SK-MEL-5 (cell line): ENCODE results near the gene OTOF. TPM values are rescaled to one million over a fixed set of nuclear protein-coding genes. Genes with fewer than 3 reads are reported as not detected.

Source experiments
- DNase-seq: peaks from one replicate; pipeline ENCODE4 v3.0.0-alpha.2; 2016; ENCODE audit warnings: low read depth, low spot score
- in situ Hi-C: cut with HindIII; loops from 2 replicates; pipeline ENCODE4 v1.10.0; 2016; ENCODE audit warnings: low sequenced_read_pairs, high pct_unique_total_duplicates, low pct_unique_long_range_greater_than_20kb
- total RNA-seq: library from RNA; depleted of rRNA; stranded (reverse); fragments of >200 nt; shearing (Covaris generic); gene quantifications from 2 replicates; pipeline ENCODE4 v1.2.3, GENCODE V29; 2014

The OTOF gene
- total RNA-seq, 1 experiment from 2014 or later: not detected

DNA sequence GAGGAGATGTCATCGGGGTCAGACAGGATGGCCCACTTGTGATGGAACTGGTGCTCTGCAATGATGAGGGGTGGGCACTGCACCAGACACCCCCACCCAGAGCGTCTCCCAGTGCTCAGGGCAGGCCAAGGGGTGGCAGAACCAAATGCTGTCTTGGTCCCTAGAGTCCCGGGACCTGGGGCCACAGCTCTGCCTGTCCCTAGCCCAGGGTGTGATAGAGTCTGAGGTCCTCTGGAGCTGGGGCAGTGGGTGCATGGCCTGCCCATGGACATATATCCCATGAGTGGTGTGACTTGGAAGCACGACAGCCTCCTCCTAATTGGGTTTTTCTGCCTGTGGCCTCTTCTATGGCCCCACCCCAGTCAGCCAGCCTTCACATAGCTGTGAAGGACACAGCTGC, 6.7 kb upstream of the OTOF start:
- DNase-seq: no peak
- in situ Hi-C loops: no loop called here

DNA sequence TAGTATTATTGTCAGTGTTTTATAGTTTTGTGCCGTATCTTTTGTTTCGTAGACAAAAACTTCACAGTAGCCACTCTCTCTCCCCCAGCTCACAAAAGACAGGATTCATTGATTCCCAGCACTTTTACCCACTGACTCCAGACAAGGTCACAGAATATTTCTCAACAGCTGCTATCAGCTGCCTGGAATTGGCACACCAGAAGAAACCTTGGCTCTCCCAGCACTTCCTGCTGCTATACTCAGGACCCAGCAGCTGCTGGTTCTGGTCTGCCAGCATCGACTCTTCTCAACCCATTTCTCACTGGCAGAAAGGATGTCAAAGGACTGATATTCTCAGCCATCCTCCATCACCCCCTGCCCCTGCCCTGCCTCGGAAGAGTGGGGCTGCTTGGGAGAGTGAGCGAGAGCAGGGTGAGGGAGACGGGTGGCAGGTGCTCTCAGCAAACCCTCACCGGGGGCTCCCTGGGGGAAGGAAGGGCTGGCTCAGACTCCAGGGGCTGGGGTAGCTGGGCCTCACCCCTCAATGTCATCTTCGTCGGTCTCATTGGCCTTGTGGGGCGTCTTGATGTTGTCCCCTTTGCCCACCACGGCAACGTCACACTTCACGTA, 6.1 kb upstream of the OTOF start:
- in situ Hi-C loops: no loop called here

DNA sequence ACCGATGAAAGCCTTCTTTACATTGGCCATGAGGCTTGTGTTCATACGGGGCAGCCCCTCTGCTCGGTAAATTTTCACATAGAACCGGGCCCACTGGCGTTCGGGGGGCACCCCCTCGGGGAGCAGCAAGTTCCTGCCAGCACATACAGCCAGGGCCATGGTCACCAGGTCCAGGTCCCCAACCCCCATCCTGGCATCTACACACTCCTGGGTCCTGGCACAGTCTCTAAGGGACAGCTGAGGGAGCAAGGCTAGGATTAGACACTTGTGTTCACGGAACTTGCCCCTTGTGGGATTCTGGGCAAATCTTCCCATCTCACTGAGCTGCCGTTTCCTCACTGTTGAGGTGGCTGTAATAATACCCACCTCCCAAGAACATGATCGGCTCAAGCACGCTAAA, 5.6 kb upstream of the OTOF start:
- in situ Hi-C loops: no loop called here
- DNase-seq: no peak

More for the DNA sequence above, 6.1 kb upstream of the OTOF start:
- no peak for DNase-seq

DNA sequence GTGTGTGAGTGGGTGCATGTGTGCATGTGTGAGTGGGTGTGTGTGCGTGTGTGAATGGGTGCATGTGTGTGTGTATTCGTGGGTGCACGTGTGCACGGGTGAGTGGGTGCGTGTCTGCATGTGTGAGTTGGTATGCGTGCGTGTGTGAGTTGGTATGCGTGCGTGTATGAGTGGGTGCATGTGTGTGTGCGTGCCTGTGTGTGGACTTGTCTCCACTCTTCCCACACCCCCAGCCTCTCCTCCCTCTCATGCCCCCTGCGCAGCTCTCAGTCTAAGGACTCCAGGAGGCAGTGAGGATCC, 5.1 kb upstream of the OTOF start:
- in situ Hi-C loops: no loop called here
- DNase-seq: no peak

DNA sequence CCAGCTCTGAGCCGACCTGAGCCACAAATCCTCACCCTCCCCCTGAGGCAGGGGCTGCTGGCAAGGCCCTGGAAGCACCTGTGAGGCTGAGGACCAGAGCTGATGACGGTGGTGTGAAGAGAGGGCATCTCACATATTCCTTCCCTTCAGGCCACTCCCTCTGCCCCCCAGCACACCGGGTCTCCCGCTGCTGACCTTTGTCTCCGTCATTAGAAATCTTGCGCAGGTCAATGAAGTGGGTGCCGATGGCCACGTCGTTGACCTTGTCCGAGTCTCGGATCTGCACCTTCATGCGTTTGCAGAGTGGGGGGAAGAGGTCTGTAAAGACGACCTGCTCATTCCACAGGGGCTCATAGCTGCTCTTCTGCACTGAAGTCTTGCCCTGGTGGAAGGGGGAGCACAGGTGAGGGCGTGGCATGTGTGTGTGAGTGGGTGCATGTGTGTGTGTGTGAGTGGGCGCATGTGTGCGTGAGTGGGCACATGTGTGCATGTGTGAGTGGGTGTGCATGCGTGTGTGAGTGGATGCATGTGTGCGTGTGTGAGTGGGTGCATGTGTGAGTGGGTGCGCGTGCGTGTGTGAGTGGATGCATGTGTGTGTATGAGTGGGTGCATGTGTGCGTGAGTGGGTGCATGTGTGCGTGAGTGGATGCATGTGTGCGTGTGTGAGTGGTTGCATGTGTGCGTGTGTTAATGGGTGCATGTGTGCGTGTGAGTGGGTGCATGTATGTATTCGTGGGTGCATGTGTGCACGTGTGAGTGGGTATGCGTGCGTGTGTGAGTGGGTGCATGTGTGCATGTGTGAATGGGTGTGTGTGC, 4.5 kb upstream of the OTOF start:
- in situ Hi-C loops: no loop called here

DNA sequence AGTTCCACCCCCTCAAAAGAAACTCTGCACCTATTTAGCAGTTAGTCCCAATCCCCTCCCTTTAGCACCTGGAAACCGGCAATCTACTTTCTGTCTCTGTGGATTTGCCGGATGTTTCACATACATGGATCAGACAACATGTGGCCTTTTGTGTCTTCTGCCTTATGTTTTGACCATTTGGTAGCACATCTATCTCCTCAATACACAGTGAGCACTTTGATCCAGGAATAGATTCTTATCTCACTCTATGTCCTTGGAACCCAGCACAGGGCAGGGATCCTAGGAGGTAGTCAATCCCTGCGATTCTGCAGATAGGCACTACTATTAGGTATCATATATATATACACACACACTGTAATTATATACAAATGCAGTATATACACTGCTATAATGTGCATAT, 3.8 kb upstream of the OTOF start:
- DNase-seq: no peak
- in situ Hi-C loops: no loop called here

More for the DNA sequence above, 4.5 kb upstream of the OTOF start:
- DNase-seq: no peak

DNA sequence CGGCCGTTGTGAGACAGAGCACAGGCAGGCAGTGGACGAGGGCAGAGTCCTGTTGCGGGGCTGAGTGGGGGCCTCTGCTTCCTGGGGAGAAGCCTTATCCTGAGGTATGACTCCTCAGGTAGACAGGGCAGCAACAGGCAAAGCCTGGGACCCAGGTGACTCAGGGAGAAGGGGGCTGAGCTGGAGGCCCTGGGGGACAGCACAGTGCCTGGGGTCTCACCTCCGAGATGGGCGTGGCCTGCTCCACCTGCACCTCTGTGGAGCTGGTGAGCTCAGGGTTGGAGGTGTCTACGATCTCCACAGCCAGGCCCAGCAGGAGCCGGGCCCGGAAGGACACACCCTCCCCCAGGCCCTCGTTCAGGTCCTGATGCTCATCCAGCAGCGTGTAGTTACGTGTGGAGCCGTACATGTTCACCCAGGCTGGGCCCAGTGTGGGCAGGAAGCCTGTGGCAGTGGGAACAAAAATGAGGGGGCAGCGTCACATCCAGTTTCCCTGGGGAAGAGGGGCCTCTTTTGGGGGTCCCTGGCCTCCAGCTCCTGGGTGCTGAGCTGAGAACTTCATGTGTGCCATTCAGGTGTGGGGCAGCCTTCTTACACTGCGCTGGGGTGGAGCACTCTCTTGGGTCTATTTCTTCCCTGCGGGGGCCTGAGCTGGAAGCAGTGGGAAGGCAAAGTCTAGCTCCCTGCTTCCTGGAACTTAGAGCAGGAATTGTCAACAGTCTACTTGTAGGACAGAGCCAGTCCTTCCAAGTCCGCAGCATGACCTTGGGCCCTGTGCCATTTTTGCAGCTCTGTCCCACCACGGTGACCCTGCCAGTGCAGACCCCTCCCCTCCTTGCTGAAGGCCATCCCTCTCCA, 2.9 kb upstream of the OTOF start:
- no peak for DNase-seq
- in situ Hi-C loops: no loop called here

DNA sequence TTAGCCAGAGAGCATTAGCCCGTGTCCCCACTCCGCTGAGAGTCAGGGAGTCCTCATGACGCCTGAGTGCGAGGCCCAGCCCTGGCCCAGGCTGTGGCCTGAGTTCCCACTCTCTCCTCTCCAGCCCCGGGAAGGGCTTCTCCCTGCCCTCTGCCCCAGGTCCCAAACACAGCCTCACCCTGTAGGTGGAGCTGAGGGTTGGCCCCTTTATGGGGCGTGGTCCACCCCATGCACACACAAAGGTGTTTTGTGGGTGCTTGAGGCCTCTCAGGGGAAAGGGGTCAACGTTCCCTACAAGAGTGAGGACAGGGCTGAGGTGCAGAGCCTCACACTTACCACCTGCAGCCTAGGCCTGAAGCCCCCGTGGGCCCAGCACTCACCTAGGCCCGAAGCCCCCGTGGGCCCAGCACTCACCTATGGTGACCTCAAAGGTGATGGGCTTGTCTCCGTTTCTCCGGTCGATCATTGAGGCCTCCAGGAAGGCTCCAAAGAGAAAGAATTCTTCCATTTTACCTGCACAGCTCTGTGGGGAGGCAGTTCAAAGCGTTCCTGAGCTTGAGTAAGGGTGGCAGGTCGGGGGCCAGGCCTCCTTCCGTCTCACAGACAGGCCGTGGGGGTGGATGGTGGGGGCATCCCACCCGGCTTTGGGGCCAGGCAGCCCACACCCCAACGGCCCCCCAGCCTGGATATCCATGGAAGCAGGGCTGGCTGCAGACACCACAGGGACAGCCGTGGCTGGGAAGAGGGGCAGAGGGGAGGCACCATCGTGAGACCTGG, 2.1 kb upstream of the OTOF start:
- in situ Hi-C loops: no loop called here
- no peak for DNase-seq

DNA sequence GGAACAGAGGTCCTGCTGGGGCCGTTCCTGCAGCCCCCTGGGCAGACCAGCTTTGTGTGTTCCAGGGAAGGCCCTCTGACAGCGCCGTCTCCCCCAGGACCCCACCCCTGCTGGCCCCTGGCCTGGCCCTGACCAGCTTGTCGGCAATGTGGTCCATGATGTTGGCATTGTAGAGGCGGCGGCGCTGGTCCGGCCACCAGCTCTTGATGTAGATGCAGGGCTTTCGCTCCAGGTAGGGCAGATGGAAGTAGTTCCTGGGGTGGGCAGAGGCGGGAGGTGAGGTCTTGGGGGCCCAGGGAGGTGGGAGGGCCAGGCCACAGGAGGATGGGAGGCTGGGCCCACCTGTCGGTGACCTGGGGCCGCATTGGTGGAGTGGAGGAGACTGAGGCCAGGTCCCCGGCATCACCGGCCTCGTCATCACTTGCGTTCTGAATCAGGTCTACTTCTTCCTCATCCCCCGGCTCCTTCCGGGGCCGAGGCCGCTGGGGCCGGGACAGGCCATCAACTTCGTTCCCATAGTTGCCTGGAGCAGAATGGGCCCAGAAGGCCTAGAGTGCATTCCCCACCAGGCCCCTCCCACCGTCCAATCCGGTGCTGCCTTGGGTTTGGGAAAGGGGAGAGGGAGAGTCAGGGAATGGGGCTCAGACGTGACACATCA, 1.3 kb upstream of the OTOF start:
- no peak for DNase-seq
- in situ Hi-C loops: no loop called here

DNA sequence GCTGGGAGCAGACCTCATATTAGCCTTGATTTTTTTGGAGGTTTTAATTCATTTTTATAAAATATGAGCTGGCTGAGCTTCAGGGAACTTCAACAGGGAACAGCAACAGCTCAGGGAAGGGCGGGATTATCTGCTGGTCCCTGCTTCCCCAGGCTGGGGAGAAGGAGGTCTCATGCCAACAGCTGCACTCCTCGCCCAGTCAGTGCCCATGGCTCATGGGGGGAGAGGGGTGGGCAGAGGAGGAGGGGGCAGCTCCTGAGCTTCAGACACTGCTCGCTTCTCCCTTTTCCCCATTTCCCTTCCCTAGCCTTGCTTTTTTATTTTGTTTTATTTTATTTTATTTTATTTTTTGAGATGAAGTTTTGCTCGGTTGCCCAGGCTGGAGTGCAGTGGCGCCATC, 442 bp upstream of the OTOF start:
- DNase-seq: no peak
- in situ Hi-C loops: no loop called here

DNA sequence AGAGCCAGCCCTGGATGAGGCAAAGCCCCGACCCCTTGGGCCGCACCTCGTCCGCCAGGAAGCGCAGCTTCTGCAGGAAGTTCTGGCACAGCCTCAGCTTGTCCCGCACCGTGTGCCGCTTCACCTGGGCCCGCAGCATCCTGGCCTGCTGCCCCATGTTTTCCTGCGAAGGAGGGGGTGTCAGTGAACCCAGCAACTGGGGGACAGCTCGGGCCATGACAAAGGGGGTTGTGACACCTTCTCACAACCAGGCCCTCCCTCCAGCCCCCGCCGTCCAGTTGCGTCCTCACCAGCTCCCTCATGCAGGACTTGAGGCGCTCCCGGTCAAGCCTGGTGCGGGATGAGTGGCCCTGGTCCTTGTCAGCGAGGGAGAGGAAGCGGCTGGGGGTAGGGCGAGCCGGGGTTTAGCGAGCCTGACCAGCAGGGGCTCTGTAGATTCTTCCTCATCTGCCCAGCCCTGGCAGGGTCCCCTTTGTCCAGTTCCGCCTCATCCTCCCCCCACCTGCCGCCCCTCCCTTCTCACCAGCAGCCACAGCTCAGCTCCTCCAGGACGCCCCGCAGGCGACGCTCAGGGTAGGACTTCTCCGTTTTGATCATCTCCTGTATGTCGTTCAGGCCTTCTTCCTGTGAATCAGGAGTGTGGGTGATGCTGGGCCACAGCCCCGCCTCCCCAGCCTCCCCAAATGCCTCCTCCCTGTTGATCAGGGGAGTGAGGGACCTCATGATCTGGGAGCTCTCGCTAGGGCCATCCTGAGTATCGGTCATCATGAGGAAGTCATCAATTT, 606 bp downstream of the OTOF start:
- in situ Hi-C loops: no loop called here
- DNase-seq: no peak

DNA sequence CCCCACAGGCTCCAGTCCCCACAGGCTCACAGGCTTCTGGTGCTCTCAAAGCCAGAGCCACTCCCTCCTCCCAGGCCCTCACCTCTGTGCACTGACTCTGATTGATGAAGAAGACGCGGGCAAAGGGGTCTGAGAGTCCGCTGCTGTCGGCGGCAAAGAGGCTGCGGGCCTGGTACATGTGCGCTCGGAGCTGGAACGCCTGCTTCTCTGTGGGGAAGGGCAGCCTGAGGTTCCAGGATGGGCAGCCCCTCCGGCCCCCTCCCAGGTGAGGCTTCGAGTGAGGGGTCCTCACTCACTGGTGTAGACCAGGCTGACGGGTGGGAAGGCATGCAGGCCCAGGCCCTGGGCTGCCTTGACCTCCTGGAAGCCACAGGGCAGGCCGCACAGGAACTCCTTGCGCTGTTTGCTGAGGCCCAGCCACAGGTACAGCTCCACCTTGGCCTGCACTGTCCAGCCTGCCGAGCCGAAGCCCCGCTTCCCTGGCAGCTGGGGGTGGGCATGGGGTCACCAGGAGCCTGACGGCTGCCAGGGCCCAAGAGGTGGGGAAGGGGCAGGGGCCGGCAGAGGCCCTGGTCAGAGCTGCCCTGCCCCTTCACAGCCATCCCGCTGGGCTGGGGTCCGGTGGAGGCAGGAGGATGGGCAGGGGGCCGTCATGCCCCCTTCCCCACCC, 2.0 kb downstream of the OTOF start:
- in situ Hi-C loops: no loop called here
- no peak for DNase-seq

DNA sequence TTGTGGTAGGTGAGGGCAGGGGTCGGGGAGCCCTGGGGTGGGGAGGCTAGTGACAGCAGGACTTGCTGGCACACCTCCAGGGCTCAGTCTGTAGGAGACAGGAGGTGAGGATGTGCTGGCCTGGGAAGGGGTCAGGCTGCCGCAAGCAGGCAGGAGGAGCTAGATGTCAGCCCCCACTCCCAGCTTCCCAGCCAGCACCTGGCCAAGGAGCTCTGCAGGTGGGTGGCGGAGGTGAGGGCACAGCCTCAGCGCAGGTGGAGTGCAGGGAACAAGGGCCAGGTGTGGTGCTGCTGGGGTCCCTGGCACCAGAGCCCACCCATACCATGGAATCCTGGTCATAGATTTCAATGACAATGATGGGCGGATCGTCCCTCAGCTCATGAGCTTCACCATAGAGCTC, 2.9 kb downstream of the OTOF start:
- DNase-seq: no peak
- in situ Hi-C loops: no loop called here

DNA sequence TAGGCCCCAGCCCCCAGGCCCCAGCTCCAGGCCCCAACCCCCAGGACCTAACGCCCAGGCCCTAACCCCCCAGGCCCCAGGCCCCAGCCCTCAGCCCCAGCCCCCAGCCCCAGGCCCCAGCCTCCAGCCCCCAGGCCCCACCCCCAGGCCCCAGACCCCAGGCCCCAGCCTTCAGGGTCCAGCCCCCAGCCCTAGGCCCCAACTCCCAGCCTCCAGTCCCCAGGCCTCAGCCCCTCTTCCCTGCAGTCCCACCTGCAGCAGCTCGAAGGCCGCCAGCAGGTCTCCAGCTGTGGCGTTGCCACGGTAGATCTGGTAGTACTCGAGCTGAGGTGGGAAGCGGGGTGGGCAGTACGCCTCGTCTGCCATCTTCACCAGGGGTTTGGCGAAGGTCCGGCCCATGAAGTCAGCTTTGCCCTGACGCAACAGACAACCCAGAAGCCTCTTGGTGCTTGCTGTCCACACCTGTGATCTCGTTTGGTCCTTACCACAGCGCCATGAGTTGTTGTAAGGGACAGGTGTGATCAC, 3.6 kb downstream of the OTOF start:
- DNase-seq: no peak
- in situ Hi-C loops: no loop called here

DNA sequence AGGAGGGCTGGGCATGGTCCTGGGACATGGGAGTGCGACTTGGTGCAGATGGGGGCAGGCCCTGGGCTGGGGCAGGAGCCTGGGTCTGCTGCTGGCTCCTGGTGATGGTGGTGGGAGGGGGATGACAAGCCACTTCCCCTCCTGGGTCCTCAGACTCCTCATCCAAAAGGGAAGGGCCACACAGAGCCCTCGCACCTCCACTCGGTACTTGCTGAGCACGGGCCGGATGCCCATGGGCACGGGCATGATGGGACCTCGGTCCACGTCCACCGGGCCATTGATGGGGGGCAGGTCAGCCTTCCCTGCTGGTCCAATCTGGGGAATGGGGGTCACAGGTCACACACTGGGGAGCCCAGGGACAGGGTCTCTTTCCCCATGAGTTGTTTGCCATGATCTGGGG, 4.1 kb downstream of the OTOF start:
- DNase-seq: no peak
- in situ Hi-C loops: no loop called here
